H1 (cell line): ENCODE results near the gene SCRN1. TPM values are rescaled to one million over a fixed set of nuclear protein-coding genes. Genes with fewer than 3 reads are reported as not detected.

Experiments
- CTCF ChIA-PET: fragments of 300-600 bp; sonication (Branson Sonifier 250); formaldehyde crosslinking; loops from one replicate; lab custom pipeline; 2021; ENCODE audit not compliant: partially characterized antibody; lab: Charles Lee
- POLR2A ChIA-PET: fragments of 300-600 bp; sonication (Branson Sonifier 250); formaldehyde crosslinking; loops from one replicate; lab custom pipeline; 2021; ENCODE audit warnings: inconsistent platforms; ENCODE audit not compliant: partially characterized antibody; lab: Charles Lee
- DNase-seq, 2 experiments: peaks; one replicate each; pipeline versions ENCODE4 v3.0.0 to v3.0.0-alpha.2; 2010 to 2022; ENCODE audit warnings: low spot score in 2 of 2, low read depth in 1 of 2, mixed read lengths in 1 of 2
- FAIRE-seq: peaks from 2 replicates; lab custom pipeline; 2011; peaks lifted over from hg19 to GRCh38; lab: Jason Lieb, UNC
- H2AFZ ChIP-seq: 2 replicates; pipeline ENCODE4 v1.8.1; 2012; ENCODE audit warnings: low read length, inconsistent platforms
- H2AK5ac ChIP-seq: 2 replicates; pipeline ENCODE4 v1.6.1; 2013; ENCODE audit warnings: low read depth, low read length
- H2BK120ac ChIP-seq: replicated peaks from 2 replicates; pipeline ENCODE3; 2013; ENCODE audit warnings: low read depth, low read length, inconsistent platforms
- H2BK12ac ChIP-seq: 2 replicates; pipeline ENCODE4 v1.6.1; 2013; ENCODE audit warnings: low read depth, low read length
- H2BK15ac ChIP-seq: 2 replicates; pipeline ENCODE4 v1.6.1; 2013; ENCODE audit warnings: low read length
- H2BK20ac ChIP-seq: 2 replicates; pipeline ENCODE4 v1.6.1; 2013; ENCODE audit warnings: low read length
- H2BK5ac ChIP-seq: 2 replicates; pipeline ENCODE4 v1.6.1; 2013; ENCODE audit warnings: low read depth, low read length
- H3K14ac ChIP-seq: 2 replicates; pipeline ENCODE4 v1.6.1; 2013; ENCODE audit warnings: inconsistent platforms; ENCODE audit not compliant: insufficient read length
- H3K18ac ChIP-seq: 2 replicates; pipeline ENCODE4 v1.6.1; 2013; ENCODE audit warnings: low read length; ENCODE audit errors: extremely low read depth
- H3K23ac ChIP-seq: 2 replicates; pipeline ENCODE4 v1.6.1; 2013; ENCODE audit warnings: inconsistent platforms; ENCODE audit not compliant: insufficient read length
- H3K23me2 ChIP-seq: 2 replicates; pipeline ENCODE4 v1.6.1; 2013; ENCODE audit warnings: low read depth, low read length
- H3K27ac ChIP-seq: 2 replicates; pipeline ENCODE4 v1.6.1; 2011; ENCODE audit warnings: low read depth, low read length, inconsistent platforms
- H3K27me3 ChIP-seq, 4 experiments: replicated peaks in 1 of 4; 1 replicate in 1 of 4; 2 replicates in 3 of 4; pipeline versions ENCODE4 v1.6.1 to v1.8.1; 2011 to 2013; ENCODE audit warnings: low read length in 3 of 4, mild to moderate bottlenecking in 3 of 4, inconsistent platforms in 2 of 4, mixed read lengths in 2 of 4, moderate library complexity in 1 of 4; ENCODE audit not compliant: control insufficient read depth in 3 of 4, insufficient read depth in 3 of 4; ENCODE audit errors: extremely low read depth in 1 of 4
- H3K36me3 ChIP-seq, 4 experiments: 2 replicates each; pipeline versions ENCODE4 v1.6.1 to v1.8.1; 2011 to 2013; ENCODE audit warnings: mild to moderate bottlenecking in 4 of 4, low read length in 3 of 4, moderate library complexity in 2 of 4, control low read depth in 1 of 4, inconsistent platforms in 1 of 4; ENCODE audit not compliant: insufficient read depth in 4 of 4, control insufficient read depth in 2 of 4
- H3K4ac ChIP-seq: replicated peaks from 2 replicates; pipeline ENCODE3; 2013; ENCODE audit warnings: low read length, low read depth, mixed read lengths, inconsistent platforms; ENCODE audit not compliant: insufficient read length
- H3K4me1 ChIP-seq, 4 experiments: replicated peaks in 1 of 4; 1 replicate in 1 of 4; 2 replicates in 3 of 4; pipeline versions ENCODE4 v1.6.1 to v1.8.1; 2011 to 2013; ENCODE audit warnings: low read length in 3 of 4, inconsistent platforms in 2 of 4, mixed read lengths in 1 of 4; ENCODE audit not compliant: insufficient read depth in 4 of 4, control insufficient read depth in 3 of 4
- H3K4me2 ChIP-seq, 2 experiments: 2 replicates each; pipeline versions ENCODE4 v1.6.1 to v1.8.1; 2011 to 2013; ENCODE audit warnings: low read depth in 2 of 2, low read length in 2 of 2, control low read depth in 1 of 2, inconsistent platforms in 1 of 2, mild to moderate bottlenecking in 1 of 2; ENCODE audit not compliant: insufficient read depth in 1 of 2
- H3K4me3 ChIP-seq, 4 experiments: fragments of 200-600, 300-600 bp in 1 of 4; sonication (generic), shearing (Covaris generic), sonication (Bioruptor Twin) in 1 of 4; 2 replicates each; pipeline versions ENCODE4 v1.5.1 to v1.8.1; 2011 to 2016; ENCODE audit warnings: low read length in 4 of 4, low read depth in 3 of 4, control low read depth in 2 of 4, inconsistent platforms in 2 of 4, mild to moderate bottlenecking in 2 of 4, mixed read lengths in 1 of 4, moderate library complexity in 1 of 4; ENCODE audit not compliant: insufficient read depth in 2 of 4; ENCODE audit errors: extremely low read depth in 1 of 4
- H3K56ac ChIP-seq: replicated peaks from 2 replicates; pipeline ENCODE3; 2013; ENCODE audit warnings: low read depth, mild to moderate bottlenecking, mixed read lengths, low read length, inconsistent platforms; ENCODE audit not compliant: insufficient read length
- H3K79me1 ChIP-seq: 2 replicates; pipeline ENCODE4 v1.6.1; 2013; ENCODE audit warnings: low read depth, low read length, control low read depth
- H3K79me2 ChIP-seq, 2 experiments: 2 replicates each; pipeline versions ENCODE4 v1.6.1 to v1.8.1; 2012 to 2013; ENCODE audit warnings: low read length in 2 of 2, mild to moderate bottlenecking in 2 of 2, inconsistent platforms in 1 of 2; ENCODE audit not compliant: insufficient read depth in 2 of 2, control insufficient read depth in 1 of 2
- H3K9ac ChIP-seq, 4 experiments: replicated peaks in 1 of 4; 1 replicate in 1 of 4; 2 replicates in 3 of 4; pipeline versions ENCODE4 v1.6.1 to v1.8.1; 2011 to 2013; ENCODE audit warnings: low read depth in 3 of 4, low read length in 3 of 4, control low read depth in 2 of 4, mild to moderate bottlenecking in 2 of 4, moderate library complexity in 2 of 4, inconsistent platforms in 1 of 4; ENCODE audit errors: extremely low read depth in 1 of 4
- H3K9me3 ChIP-seq, 2 experiments: 2 replicates each; pipeline versions ENCODE4 v1.6.1 to v1.8.1; 2012 to 2013; ENCODE audit warnings: mild to moderate bottlenecking in 2 of 2, moderate library complexity in 2 of 2, control low read depth in 1 of 2, inconsistent platforms in 1 of 2, low read depth in 1 of 2, low read length in 1 of 2, mixed read lengths in 1 of 2; ENCODE audit not compliant: insufficient read depth in 2 of 2
- H4K20me1 ChIP-seq, 2 experiments: replicated peaks in 1 of 2; 2 replicates each; pipeline versions ENCODE3 to v1.8.1; 2011 to 2013; ENCODE audit warnings: inconsistent platforms in 2 of 2, low read length in 2 of 2, mild to moderate bottlenecking in 1 of 2; ENCODE audit not compliant: insufficient read depth in 2 of 2, control insufficient read depth in 1 of 2
- H4K5ac ChIP-seq: 2 replicates; pipeline ENCODE4 v1.6.1; 2013; ENCODE audit warnings: low read length, low read depth, mixed read lengths, inconsistent platforms; ENCODE audit not compliant: insufficient read length
- H4K8ac ChIP-seq: 2 replicates; pipeline ENCODE4 v1.8.0; 2013; ENCODE audit warnings: mild to moderate bottlenecking, moderate library complexity, low read length, inconsistent platforms; ENCODE audit not compliant: insufficient read depth; ENCODE audit errors: extremely low read depth
- H4K91ac ChIP-seq: replicated peaks from 2 replicates; pipeline ENCODE3; 2013; ENCODE audit warnings: low read length, mixed read lengths, inconsistent platforms; ENCODE audit not compliant: insufficient read length
- EZH2 ChIP-seq: fragments of 200-600 bp; sonication (generic); IDR thresholded peaks from 2 replicates; pipeline ENCODE4 v1.7.1; 2012; ENCODE audit warnings: low read depth, mild to moderate bottlenecking, moderate library complexity, low read length, inconsistent platforms; ENCODE audit not compliant: severe bottlenecking
- GABPA ChIP-seq: IDR thresholded peaks from 2 replicates; pipeline ENCODE4 v1.6.1; 2011; ENCODE audit warnings: mild to moderate bottlenecking, low read length, moderate library complexity, borderline replicate concordance; ENCODE audit not compliant: insufficient read depth
- KDM1A ChIP-seq: fragments of 200-600, 300-600 bp; sonication (generic); IDR thresholded peaks from 2 replicates; pipeline ENCODE4 v1.7.1; 2016; ENCODE audit warnings: mild to moderate bottlenecking, low read length, borderline replicate concordance
- MAFK ChIP-seq: IDR thresholded peaks from 2 replicates; pipeline ENCODE4 v1.6.1; 2012; ENCODE audit warnings: low read depth, mild to moderate bottlenecking, improper control_type of control experiment, low read length
- POLR2AphosphoS5 ChIP-seq: IDR thresholded peaks from 2 replicates; pipeline ENCODE4 v1.6.1; 2011; ENCODE audit warnings: low read depth, low read length
- POU5F1 ChIP-seq: IDR thresholded peaks from 2 replicates; pipeline ENCODE4 v1.6.1; 2011; ENCODE audit warnings: low read depth, mild to moderate bottlenecking, low read length, moderate library complexity
- RAD21 ChIP-seq, 2 experiments: IDR thresholded peaks in 1 of 2; conservative IDR thresholded peaks in 1 of 2; 2 replicates each; pipeline ENCODE4 v1.6.1; 2011; ENCODE audit warnings: low read depth in 2 of 2, low read length in 2 of 2, improper control_type of control experiment in 1 of 2, inconsistent platforms in 1 of 2, mild to moderate bottlenecking in 1 of 2, moderate library complexity in 1 of 2
- SAP30 ChIP-seq: fragments of 300-600 bp; sonication (generic); IDR thresholded peaks from 2 replicates; pipeline ENCODE4 v1.7.1; 2012; ENCODE audit warnings: low read length, moderate library complexity, mild to moderate bottlenecking, inconsistent platforms; ENCODE audit not compliant: insufficient read depth, insufficient replicate concordance
- SIN3A ChIP-seq, 2 experiments: IDR thresholded peaks in 1 of 2; conservative IDR thresholded peaks in 1 of 2; 2 replicates each; pipeline ENCODE4 v1.6.1; 2011 to 2012; ENCODE audit warnings: low read length in 2 of 2, improper control_type of control experiment in 1 of 2, low read depth in 1 of 2, mild to moderate bottlenecking in 1 of 2
- SP2 ChIP-seq: IDR thresholded peaks from 2 replicates; pipeline ENCODE4 v1.6.1; 2012; ENCODE audit warnings: mild to moderate bottlenecking, low read length, inconsistent platforms
- TBP ChIP-seq: IDR thresholded peaks from 2 replicates; pipeline ENCODE4 v1.6.1; 2011; ENCODE audit warnings: low read depth, low read length, improper control_type of control experiment
- USF2 ChIP-seq: IDR thresholded peaks from 2 replicates; pipeline ENCODE4 v1.6.1; 2011; ENCODE audit warnings: low read length, improper control_type of control experiment
- WGBS, 2 experiments: shearing (Covaris generic) in 1 of 2; methylation state at CpG; one replicate each; pipeline versions ENCODE4 v1.1.6 to v1.1.7; 2013 to 2015; ENCODE audit warnings: low lambda C conversion rate in 2 of 2, mixed read lengths in 2 of 2, inconsistent platforms in 1 of 2, low coverage in 1 of 2, missing lambda C conversion rate in 1 of 2; ENCODE audit not compliant: insufficient replicate concordance in 2 of 2, insufficient coverage in 1 of 2, insufficient read length in 1 of 2; ENCODE audit errors: extremely low coverage in 1 of 2, missing lambda C conversion rate in 1 of 2; 5-methylcytosine and 5-hydroxymethylcytosine counted together
- polyA plus RNA-seq, 7 experiments: library from polyadenylated mRNA; depleted of rRNA in 3 of 7; stranded (reverse) in 5 of 7; unstranded in 2 of 7; fragments of >200 nt in 5 of 7; fragments of 200-250 nt in 2 of 7; gene quantifications; 1 replicate in 5 of 7; 2 replicates in 1 of 7; 4 replicates in 1 of 7; pipeline versions ENCODE4 v1.2.1 to v1.2.3, GENCODE V29; 2011 to 2013; ENCODE audit warnings: missing spikeins in 2 of 7, mixed read lengths in 2 of 7
- total RNA-seq: library from RNA; stranded (reverse); fragmentation: NEBNext Ultra II Directional; extraction: Animal tissue kit (Norgen Biotek cat#: 25700); gene quantifications from 2 replicates; pipeline ENCODE4 v1.2.1, GENCODE V29; 2021

The SCRN1 gene
- total and polyA plus RNA-seq, 2 of the 8 experiments (the other 6 are each of a cell fraction or from before 2014, with no cell fraction given), result 36.0 to 75.8 TPM

- FAIRE-seq, result no peak
- CTCF ChIA-PET, result interaction anchor here (0.5 to 1.9 kb wide), 5 partner anchors 11 to 171 kb away, joined by 3 to 6 read pairs (median 4); no protein-coding TSS in a partner anchor
- H3K9me3 ChIP-seq, result no peaks in the 10 kb centered on the region
- TF ChIP-seq RAD21 (IDR thresholded peaks at IDR 0.05 in 1 of 2, conservative IDR thresholded peaks at IDR 0.05 in 1 of 2; ENCODE audit: low read depth in 2 of 2, low read length in 2 of 2) (no peak), POLR2AphosphoS5 (no peak), KDM1A (no peak), MAFK (no peak), GABPA (no peak), SP2 (no peak), POU5F1 (no peak), USF2 (no peak), SIN3A (conservative IDR thresholded peaks at IDR 0.05 in 1 of 2, IDR thresholded peaks at IDR 0.05 in 1 of 2; ENCODE audit: low read depth in 1 of 2, low read length in 2 of 2) (no peak), EZH2 (no peak), SAP30 (no peak), TBP (no peak)
Observed at GRCh38 chr7:29918850-29919249, 70.8 kb downstream of the SCRN1 start.

More at GRCh38 chr7:29918850-29919249, 70.8 kb downstream of the SCRN1 start:
- no peak overlapping the region for H3K14ac ChIP-seq
- H3K27ac ChIP-seq, result no peak overlapping the region
- no peak overlapping the region for H3K9ac ChIP-seq
- no peak overlapping the region for H3K4me2 ChIP-seq
- H2BK15ac ChIP-seq, result no peak overlapping the region
- DNase-seq, result no peak
- no peaks in the 10 kb centered on the region for H3K4me1 ChIP-seq
- no peak overlapping the region for H2BK5ac ChIP-seq
- H4K20me1 ChIP-seq, result peaks cover 0 to 2% of the 10 kb centered on the region in 2 experiments
- H3K36me3 ChIP-seq, result peaks cover 3 to 20% (median 11%) of the 10 kb centered on the region in 4 experiments; a peak in 5 of 8 replicates
- H3K23me2 ChIP-seq, result no peaks in the 10 kb centered on the region
- H3K27me3 ChIP-seq, result no peaks in the 10 kb centered on the region
- H4K5ac ChIP-seq, result no peak overlapping the region
- no peak overlapping the region for H4K91ac ChIP-seq
- H3K18ac ChIP-seq, result no peak overlapping the region
- no peaks in the 10 kb centered on the region for H3K79me2 ChIP-seq
- POLR2A ChIA-PET, result interaction anchor here (0.6 kb wide), 1 partner anchor 72 kb away, joined by 3 read pairs; no protein-coding TSS in a partner anchor
- no peak overlapping the region for H3K4ac ChIP-seq
- H2AK5ac ChIP-seq, result no peak overlapping the region
- no peak overlapping the region for H2AFZ ChIP-seq
- no peak overlapping the region for H3K23ac ChIP-seq
- H2BK120ac ChIP-seq, result no peak overlapping the region
- no peak overlapping the region for H3K56ac ChIP-seq
- no peak overlapping the region for H2BK20ac ChIP-seq
- no peak overlapping the region for H4K8ac ChIP-seq
- H3K79me1 ChIP-seq, result no peaks in the 10 kb centered on the region
- H2BK12ac ChIP-seq, result no peak overlapping the region
- WGBS, 2 experiments, result 95% methylated on average over 4 of the region's 4 CpGs; no CpG with 5 or more reads in 1 of the 2 experiments
- no peak overlapping the region for H3K4me3 ChIP-seq
